Measurements from ENCODE around the gene EYS.
"Not testable (repeated sequence)": the region's sequence is repeated elsewhere in the genome, so short reads cannot be mapped to it uniquely, and the experiment has no call there.

Gene EYS

DNA sequence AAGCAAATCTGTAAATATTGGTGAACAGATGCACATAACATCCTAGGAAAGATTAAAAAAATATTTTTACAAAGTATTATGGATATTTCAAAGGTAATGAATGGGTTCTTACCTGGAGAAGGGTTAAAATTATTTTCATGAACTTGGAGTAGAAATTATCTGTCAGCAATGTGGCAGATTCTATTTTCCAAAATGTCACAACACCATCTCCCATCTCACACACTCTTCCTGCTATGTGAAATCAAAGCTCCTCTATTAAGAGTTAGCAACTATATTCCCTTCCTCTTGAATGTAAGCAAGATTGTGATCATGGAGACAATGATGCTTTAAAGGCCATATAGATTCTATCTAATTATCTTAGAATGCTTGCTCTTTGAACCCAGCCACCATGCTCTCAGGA is 304.5 kb downstream of the EYS start:
- ATAC-seq (replicated peaks; ENCODE audit: extremely low read depth, poor library complexity, severe bottlenecking) (no peak), DNase-seq (ENCODE audit: low spot score in 2 of 2) (no peak)
- peaks cover 14% of the 10 kb centered on the region for H3K9me3 Mint-ChIP-seq
- H3K4me3 Mint-ChIP-seq = no peak overlapping the region
- H3K36me3 Mint-ChIP-seq (ENCODE audit: insufficient read depth) = no peaks in the 10 kb centered on the region
- no peak overlapping the region for H3K27ac Mint-ChIP-seq (ENCODE audit: low read depth)
- no peaks in the 10 kb centered on the region for H3K4me1 Mint-ChIP-seq
- H3K27me3 Mint-ChIP-seq = no peaks in the 10 kb centered on the region

DNA sequence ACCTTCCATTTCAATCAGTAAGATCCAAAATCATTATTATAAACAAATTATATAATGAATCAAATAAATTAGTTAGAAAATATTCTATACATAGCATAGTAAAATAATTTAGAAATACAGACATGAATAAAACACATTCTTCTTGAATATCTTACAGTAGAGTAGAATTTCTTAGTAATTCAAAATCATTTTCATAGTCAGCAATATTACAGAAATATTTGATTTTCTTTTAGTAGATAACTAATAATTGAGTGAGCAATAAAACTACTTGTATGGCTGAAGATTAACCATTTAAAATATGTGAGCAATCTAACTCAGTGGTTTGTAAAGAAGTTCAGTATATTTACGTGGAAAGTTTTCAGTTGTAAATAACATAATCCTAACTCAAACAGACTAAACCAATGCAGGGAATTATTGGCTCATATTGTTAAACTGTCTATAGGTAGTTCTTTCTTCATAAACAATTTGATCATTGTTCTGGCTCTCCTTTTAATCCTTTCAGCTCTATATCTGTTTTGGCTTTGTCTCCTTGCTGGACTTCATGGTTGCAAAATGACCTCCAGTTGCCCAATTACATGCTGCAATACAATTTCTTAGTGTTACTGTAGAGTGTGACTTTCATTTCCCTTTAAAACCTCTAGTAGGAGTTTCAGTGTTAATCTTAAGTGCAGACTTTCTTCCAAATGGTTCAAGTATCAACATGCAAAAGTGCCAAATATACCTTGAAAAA is 307.5 kb downstream of the EYS start:
- ATAC-seq (replicated peaks; ENCODE audit: extremely low read depth, poor library complexity, severe bottlenecking) = no peak

DNA sequence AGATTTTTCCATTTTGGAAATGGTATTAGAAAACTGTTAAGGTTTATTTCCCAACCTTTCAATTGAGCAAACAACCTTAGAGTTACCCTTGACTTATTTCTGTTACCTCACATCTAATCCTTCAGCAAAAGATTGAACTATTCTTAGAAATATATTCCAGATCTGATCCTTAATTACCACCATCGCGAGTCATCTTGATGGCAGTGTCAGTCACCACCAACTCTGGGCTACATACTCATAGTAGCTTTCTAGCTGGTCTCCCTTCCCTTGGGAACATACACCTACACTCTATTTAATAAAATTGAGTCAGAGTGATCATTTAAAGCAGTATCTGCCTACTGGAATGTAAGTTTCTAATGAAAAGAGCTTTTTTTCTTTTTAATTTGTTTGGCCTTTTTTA is 308.2 kb downstream of the EYS start:
- DNase-seq (ENCODE audit: low spot score in 2 of 2) (no peak), ATAC-seq (replicated peaks; ENCODE audit: extremely low read depth, poor library complexity, severe bottlenecking) (no peak)
- H3K9me3 Mint-ChIP-seq = peaks cover 22% of the 10 kb centered on the region
- no peaks in the 10 kb centered on the region for H3K36me3 Mint-ChIP-seq (ENCODE audit: insufficient read depth)
- H3K27me3 Mint-ChIP-seq = no peaks in the 10 kb centered on the region
- no peak overlapping the region for H3K4me3 Mint-ChIP-seq
- no peaks in the 10 kb centered on the region for H3K4me1 Mint-ChIP-seq
- H3K27ac Mint-ChIP-seq (ENCODE audit: low read depth) = no peak overlapping the region

More for the DNA sequence above, 307.5 kb downstream of the EYS start:
- Mint-ChIP-seq H3K9me3 (peaks cover 21% of the 10 kb centered on the region), H3K4me3 (no peak overlapping the region), H3K27me3 (no peaks in the 10 kb centered on the region), H3K36me3 (ENCODE audit: insufficient read depth) (no peaks in the 10 kb centered on the region), H3K27ac (ENCODE audit: low read depth) (no peak overlapping the region), H3K4me1 (no peaks in the 10 kb centered on the region)
- no peak for DNase-seq (ENCODE audit: low spot score in 2 of 2)

DNA sequence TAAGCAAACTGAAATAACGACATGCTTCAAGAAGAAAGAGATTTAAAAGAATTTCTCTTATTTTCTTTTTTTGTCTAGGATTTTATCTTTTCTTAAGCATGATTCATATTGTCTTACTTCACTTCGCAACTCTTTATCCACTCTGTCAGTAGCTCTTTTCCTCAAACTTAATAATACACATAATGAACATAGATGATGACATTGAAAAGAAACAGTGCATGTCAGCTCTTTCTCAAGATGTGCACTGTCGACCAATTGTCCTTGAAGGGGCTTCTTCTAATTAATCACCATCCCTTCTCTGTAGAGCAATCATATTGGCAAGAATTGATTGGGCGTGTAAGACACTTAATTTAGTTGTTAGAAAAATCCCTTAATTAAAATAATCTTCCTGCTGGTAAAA is 356.5 kb downstream of the EYS start:
- Mint-ChIP-seq H3K4me1 (no peaks in the 10 kb centered on the region), H3K27me3 (no peaks in the 10 kb centered on the region), H3K4me3 (no peak overlapping the region), H3K27ac (ENCODE audit: low read depth) (no peak overlapping the region), H3K9me3 (peaks cover 12% of the 10 kb centered on the region), H3K36me3 (ENCODE audit: insufficient read depth) (no peaks in the 10 kb centered on the region)
- DNase-seq (ENCODE audit: low spot score in 2 of 2) (no peak), ATAC-seq (replicated peaks; ENCODE audit: extremely low read depth, poor library complexity, severe bottlenecking) (no peak)

DNA sequence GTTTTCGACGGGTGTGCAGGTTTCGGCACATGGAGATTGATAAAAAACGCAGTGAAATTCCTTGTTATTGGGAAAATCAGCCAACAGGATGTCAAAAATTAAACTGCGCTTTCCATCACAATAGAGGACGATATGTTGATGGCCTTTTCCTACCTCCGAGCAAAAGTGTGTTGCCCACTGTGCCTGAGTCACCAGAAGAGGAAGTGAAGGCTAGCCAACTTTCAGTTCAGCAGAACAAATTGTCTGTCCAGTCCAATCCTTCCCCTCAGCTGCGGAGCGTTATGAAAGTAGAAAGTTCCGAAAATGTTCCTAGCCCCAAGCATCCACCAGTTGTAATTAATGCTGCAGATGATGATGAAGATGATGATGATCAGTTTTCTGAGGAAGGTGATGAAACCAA is 404.4 kb downstream of the EYS start:
- not testable (repeated sequence) for H3K4me1 Mint-ChIP-seq; H3K9me3 Mint-ChIP-seq; H3K27ac Mint-ChIP-seq (ENCODE audit: low read depth); DNase-seq (ENCODE audit: low spot score in 2 of 2); H3K4me3 Mint-ChIP-seq; H3K36me3 Mint-ChIP-seq (ENCODE audit: insufficient read depth); ATAC-seq (replicated peaks; ENCODE audit: extremely low read depth, poor library complexity, severe bottlenecking); H3K27me3 Mint-ChIP-seq

DNA sequence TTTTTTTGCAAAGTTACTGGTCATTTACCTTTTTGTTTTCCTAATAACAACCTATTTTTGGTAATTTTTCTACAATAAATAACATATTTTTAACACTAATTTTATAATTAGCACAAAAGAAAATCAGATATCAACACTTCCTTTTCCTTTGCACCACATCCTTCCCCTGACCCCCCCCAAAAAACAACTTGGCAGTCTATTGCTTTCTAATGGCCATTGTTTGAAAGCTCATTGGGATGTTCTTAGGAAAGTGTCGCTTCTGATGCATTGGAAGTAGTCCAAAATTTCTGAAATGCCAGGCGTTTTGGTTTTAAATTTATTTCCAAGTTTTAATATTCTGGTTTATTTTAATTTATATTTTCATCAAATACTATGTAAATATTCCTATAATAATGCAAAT is 407.8 kb downstream of the EYS start:
- Mint-ChIP-seq H3K4me1 (no peaks in the 10 kb centered on the region), H3K27me3 (no peaks in the 10 kb centered on the region), H3K36me3 (ENCODE audit: insufficient read depth) (no peaks in the 10 kb centered on the region), H3K9me3 (no peaks in the 10 kb centered on the region), H3K4me3 (no peak overlapping the region), H3K27ac (ENCODE audit: low read depth) (no peak overlapping the region)
- DNase-seq (ENCODE audit: low spot score in 2 of 2) (no peak), ATAC-seq (replicated peaks; ENCODE audit: extremely low read depth, poor library complexity, severe bottlenecking) (no peak)

DNA sequence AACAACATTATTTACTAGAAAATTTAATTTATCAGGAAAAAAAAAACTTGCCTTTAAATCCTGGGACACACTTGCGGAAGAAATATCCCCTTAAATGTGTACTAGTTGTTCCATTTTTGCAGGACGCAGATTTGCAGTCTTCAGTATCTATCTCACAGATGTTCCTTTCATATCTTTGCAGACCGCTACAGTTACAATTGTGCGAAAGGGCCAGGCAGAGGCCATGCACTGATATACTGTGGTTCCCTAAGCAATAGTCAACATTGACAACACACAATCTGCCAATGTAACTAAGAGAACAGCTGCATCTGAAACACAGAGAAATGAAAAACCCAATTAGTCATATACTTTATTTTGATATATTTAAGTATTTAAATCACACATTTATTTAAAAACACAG is 411.2 kb downstream of the EYS start:
- no peaks in the 10 kb centered on the region for H3K36me3 Mint-ChIP-seq (ENCODE audit: insufficient read depth)
- no peak overlapping the region for H3K4me3 Mint-ChIP-seq
- H3K27ac Mint-ChIP-seq (ENCODE audit: low read depth) = no peak overlapping the region
- H3K9me3 Mint-ChIP-seq = peaks cover 24% of the 10 kb centered on the region
- H3K27me3 Mint-ChIP-seq = no peaks in the 10 kb centered on the region
- DNase-seq (ENCODE audit: low spot score in 2 of 2) (no peak), ATAC-seq (replicated peaks; ENCODE audit: extremely low read depth, poor library complexity, severe bottlenecking) (no peak)
- no peaks in the 10 kb centered on the region for H3K4me1 Mint-ChIP-seq

DNA sequence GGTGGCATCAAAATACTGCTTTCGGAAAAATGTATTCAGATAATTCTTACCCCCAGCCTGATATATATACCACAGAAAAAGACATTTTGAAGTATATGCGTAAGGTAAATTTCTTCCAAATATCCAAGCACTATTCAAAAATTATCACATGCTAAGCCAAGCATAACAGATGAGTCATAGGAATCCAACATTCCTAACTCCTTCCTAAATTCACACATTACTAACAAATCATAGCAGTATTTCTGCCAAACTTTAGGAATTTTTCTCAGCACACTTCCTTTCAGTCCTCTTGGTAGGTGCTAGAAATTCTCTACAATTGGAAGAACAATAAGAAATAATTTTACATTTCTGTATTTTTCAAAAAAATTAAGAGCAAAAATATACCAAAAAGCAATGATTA is 417.5 kb downstream of the EYS start:
- Mint-ChIP-seq H3K9me3 (peaks cover 29% of the 10 kb centered on the region), H3K36me3 (ENCODE audit: insufficient read depth) (no peaks in the 10 kb centered on the region), H3K4me3 (no peak overlapping the region), H3K27me3 (no peaks in the 10 kb centered on the region), H3K27ac (ENCODE audit: low read depth) (no peak overlapping the region), H3K4me1 (no peaks in the 10 kb centered on the region)
- DNase-seq (ENCODE audit: low spot score in 2 of 2) (no peak), ATAC-seq (replicated peaks; ENCODE audit: extremely low read depth, poor library complexity, severe bottlenecking) (no peak)

DNA sequence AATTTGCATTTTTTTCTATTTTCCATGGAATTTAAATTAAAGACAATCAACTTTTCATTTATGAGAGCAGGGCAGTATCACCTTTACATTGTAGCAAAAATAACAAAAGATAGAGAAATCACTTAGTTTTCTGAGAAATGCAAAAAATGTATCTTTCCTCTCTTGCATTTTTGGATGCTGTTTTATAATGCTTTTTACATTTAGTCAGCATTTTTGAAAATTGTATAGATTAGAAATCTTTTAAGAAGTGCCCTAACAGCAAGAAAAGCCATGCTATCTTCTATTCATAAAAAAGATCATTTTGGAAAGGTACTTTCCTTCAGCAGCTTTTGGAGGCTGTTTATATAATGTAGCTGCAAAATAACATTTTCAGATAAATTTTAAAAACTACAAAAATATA is 421.8 kb downstream of the EYS start:
- Mint-ChIP-seq H3K36me3 (ENCODE audit: insufficient read depth) (no peaks in the 10 kb centered on the region), H3K9me3 (peaks cover 5% of the 10 kb centered on the region), H3K27me3 (no peaks in the 10 kb centered on the region), H3K4me1 (no peaks in the 10 kb centered on the region), H3K4me3 (no peak overlapping the region), H3K27ac (ENCODE audit: low read depth) (no peak overlapping the region)
- DNase-seq (ENCODE audit: low spot score in 2 of 2) = no peak
- ATAC-seq (replicated peaks; ENCODE audit: extremely low read depth, poor library complexity, severe bottlenecking) = no peak

DNA sequence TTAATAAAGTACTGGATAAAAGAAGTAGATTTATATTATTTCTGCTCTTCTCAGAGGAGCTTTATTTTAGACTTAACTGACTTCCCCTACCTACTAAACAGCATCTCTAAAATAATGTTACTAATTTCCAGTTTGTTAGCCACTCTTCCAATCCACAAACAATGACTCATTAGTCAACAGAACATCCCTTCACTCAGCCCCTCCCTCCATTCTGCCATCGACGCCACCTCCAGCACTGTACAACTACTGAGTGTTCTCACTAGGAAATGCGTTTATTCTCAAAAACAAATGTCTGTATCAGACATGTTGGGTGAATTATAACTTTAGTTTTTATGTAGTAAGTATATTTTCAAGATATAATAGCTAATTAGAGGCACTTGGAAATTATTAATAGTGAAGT is 427.0 kb downstream of the EYS start:
- no peak overlapping the region for H3K27ac Mint-ChIP-seq (ENCODE audit: low read depth)
- no peaks in the 10 kb centered on the region for H3K27me3 Mint-ChIP-seq
- H3K4me3 Mint-ChIP-seq = no peak overlapping the region
- H3K9me3 Mint-ChIP-seq = peaks cover 18% of the 10 kb centered on the region
- no peak for ATAC-seq (replicated peaks; ENCODE audit: extremely low read depth, poor library complexity, severe bottlenecking)
- no peaks in the 10 kb centered on the region for H3K36me3 Mint-ChIP-seq (ENCODE audit: insufficient read depth)
- H3K4me1 Mint-ChIP-seq = no peaks in the 10 kb centered on the region
- no peak for DNase-seq (ENCODE audit: low spot score in 2 of 2)

DNA sequence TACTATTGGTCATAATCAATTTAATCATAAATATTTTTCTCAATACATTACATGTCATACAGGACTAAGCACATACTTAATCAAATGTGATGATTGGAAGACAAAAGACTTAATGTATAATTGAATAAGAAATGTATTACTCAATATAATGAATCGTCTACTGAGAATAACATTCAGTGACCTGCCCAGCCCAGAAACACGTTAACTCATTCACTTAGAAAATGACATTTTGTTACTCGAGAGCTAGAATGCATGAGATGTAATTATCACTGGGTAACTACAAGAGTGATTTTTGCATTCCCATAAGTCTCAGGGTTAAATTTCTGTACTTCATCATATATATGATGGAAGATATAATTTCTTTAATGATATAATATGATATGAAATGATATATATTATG is 444.8 kb downstream of the EYS start:
- ATAC-seq (replicated peaks; ENCODE audit: extremely low read depth, poor library complexity, severe bottlenecking) (no peak), DNase-seq (ENCODE audit: low spot score in 2 of 2) (no peak)
- peaks cover 18% of the 10 kb centered on the region for H3K9me3 Mint-ChIP-seq
- H3K27me3 Mint-ChIP-seq = no peaks in the 10 kb centered on the region
- H3K4me3 Mint-ChIP-seq = no peak overlapping the region
- H3K27ac Mint-ChIP-seq (ENCODE audit: low read depth) = no peak overlapping the region
- no peaks in the 10 kb centered on the region for H3K4me1 Mint-ChIP-seq
- H3K36me3 Mint-ChIP-seq (ENCODE audit: insufficient read depth) = no peaks in the 10 kb centered on the region

DNA sequence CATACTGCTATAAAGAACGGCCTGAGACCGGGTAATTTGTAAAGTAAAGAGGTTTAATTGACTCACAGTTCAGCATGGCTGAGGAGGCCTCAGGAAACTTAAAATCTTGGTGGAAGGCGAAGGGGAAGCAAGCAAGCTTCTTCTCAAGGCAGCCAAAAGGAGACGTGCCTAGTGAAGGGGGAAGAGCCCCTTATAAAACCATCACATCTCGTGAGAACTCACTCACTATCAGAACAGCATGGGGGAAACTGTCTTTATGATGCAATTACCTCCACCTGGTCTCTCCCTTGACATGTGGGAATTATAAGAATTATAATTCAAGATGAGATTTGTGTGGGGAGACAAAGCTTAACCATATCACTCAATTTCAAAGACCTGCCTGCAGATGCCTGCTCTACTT is 447.0 kb downstream of the EYS start:
- DNase-seq (ENCODE audit: low spot score in 2 of 2) (no peak), ATAC-seq (replicated peaks; ENCODE audit: extremely low read depth, poor library complexity, severe bottlenecking) (no peak)
- Mint-ChIP-seq H3K27ac (ENCODE audit: low read depth) (no peak overlapping the region), H3K4me1 (no peaks in the 10 kb centered on the region), H3K36me3 (ENCODE audit: insufficient read depth) (no peaks in the 10 kb centered on the region), H3K27me3 (no peaks in the 10 kb centered on the region), H3K4me3 (no peak overlapping the region), H3K9me3 (peaks cover 18% of the 10 kb centered on the region)

DNA sequence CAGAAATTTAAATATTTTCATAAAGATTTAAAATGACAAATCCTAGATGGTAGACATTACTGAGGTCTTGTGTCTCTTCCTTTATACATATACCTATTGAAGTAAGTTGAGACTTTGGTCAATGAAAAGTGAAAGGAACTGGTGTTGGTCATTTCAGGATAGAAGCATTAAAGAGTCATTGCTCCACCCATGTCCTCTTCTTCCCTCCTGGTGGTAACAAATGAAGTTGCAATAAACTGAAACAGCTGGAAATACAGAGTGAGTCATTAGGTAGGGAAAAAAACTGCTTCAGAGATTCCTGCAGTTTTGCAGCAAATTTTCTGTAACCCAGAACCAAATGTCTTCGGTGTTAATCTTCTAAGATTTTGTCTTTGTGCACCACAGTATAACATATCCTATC is 448.0 kb downstream of the EYS start:
- H3K4me3 Mint-ChIP-seq = no peak overlapping the region
- peaks cover 18% of the 10 kb centered on the region for H3K9me3 Mint-ChIP-seq
- H3K27ac Mint-ChIP-seq (ENCODE audit: low read depth) = no peak overlapping the region
- H3K4me1 Mint-ChIP-seq = no peaks in the 10 kb centered on the region
- ATAC-seq (replicated peaks; ENCODE audit: extremely low read depth, poor library complexity, severe bottlenecking) = no peak
- DNase-seq (ENCODE audit: low spot score in 2 of 2) = no peak
- H3K36me3 Mint-ChIP-seq (ENCODE audit: insufficient read depth) = no peaks in the 10 kb centered on the region
- H3K27me3 Mint-ChIP-seq = no peaks in the 10 kb centered on the region

DNA sequence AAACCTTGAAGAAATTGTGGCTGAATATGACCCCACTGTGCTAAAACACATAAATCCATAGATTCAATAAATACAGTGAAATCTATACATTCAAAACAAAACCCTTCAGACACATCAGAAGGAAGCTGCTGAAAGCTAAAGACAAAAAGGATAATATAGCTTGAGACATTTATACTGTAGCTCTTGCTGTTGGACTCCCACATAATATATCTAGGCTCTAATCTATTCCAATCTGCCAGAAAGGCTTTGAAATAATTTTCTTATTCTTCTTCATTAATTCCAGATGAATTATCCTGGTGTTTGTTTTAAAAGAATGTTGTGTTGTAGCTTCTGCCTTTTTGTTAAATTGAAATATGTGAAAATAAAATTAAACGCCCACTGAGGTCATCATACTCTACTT is 454.0 kb downstream of the EYS start:
- Mint-ChIP-seq H3K4me3 (no peak overlapping the region), H3K4me1 (no peaks in the 10 kb centered on the region), H3K9me3 (peaks cover 19% of the 10 kb centered on the region), H3K27ac (ENCODE audit: low read depth) (no peak overlapping the region), H3K27me3 (no peaks in the 10 kb centered on the region), H3K36me3 (ENCODE audit: insufficient read depth) (no peaks in the 10 kb centered on the region)
- ATAC-seq (replicated peaks; ENCODE audit: extremely low read depth, poor library complexity, severe bottlenecking) = no peak
- no peak for DNase-seq (ENCODE audit: low spot score in 2 of 2)
